H1 (cell line): ENCODE measurements around the gene RALGDS. TPM values are rescaled to one million over a fixed set of nuclear protein-coding genes. Genes with fewer than 3 reads are reported as not detected.

Source experiments
- BCL11A ChIP-seq, 2 experiments: IDR thresholded peaks; one replicate each; pipeline ENCODE4 v1.6.1; 2011; ENCODE audit warnings: low read depth in 2 of 2, low read length in 2 of 2, mild to moderate bottlenecking in 2 of 2
- CHD1 ChIP-seq: IDR thresholded peaks from 2 replicates; pipeline ENCODE4 v1.6.1; 2012; ENCODE audit warnings: low read depth, low read length, improper control_type of control experiment
- CTBP2 ChIP-seq: IDR thresholded peaks from 2 replicates; pipeline ENCODE4 v1.7.0; 2011; ENCODE audit warnings: borderline replicate concordance, mild to moderate bottlenecking, moderate library complexity, mixed read lengths, low read length; ENCODE audit not compliant: insufficient read depth, insufficient read length
- POLR2A ChIP-seq, 2 experiments: IDR thresholded peaks; 1 replicate in 1 of 2; 2 replicates in 1 of 2; pipeline ENCODE4 v1.6.1; 2011; ENCODE audit warnings: low read depth in 2 of 2, low read length in 2 of 2, mild to moderate bottlenecking in 2 of 2; ENCODE audit errors: control extremely low read depth in 1 of 2
- POLR2AphosphoS5 ChIP-seq: IDR thresholded peaks from 2 replicates; pipeline ENCODE4 v1.6.1; 2011; ENCODE audit warnings: low read depth, low read length
- RNF2 ChIP-seq: fragments of 200-900, 300-1000 bp; sonication (generic); IDR thresholded peaks from 2 replicates; pipeline ENCODE4 v1.7.1; 2016; ENCODE audit warnings: borderline replicate concordance, low read depth, mild to moderate bottlenecking, antibody characterized with exemption, low read length; ENCODE audit not compliant: poor library complexity, severe bottlenecking; ENCODE audit errors: missing control alignments
- RXRA ChIP-seq: IDR thresholded peaks from 2 replicates; pipeline ENCODE4 v1.6.1; 2011; ENCODE audit warnings: low read depth, mild to moderate bottlenecking, low read length, moderate library complexity; ENCODE audit not compliant: insufficient read depth
- SIX5 ChIP-seq: IDR thresholded peaks from 2 replicates; pipeline ENCODE4 v1.6.1; 2011; ENCODE audit warnings: mild to moderate bottlenecking, low read depth, low read length
- TEAD4 ChIP-seq: IDR thresholded peaks from 2 replicates; pipeline ENCODE4 v1.6.1; 2012; ENCODE audit warnings: low read depth, low read length, inconsistent platforms, mixed read lengths
- YY1 ChIP-seq: IDR thresholded peaks from 2 replicates; pipeline ENCODE4 v1.6.1; 2011; ENCODE audit warnings: low read depth, mild to moderate bottlenecking, low read length
- polyA plus RNA-seq, 7 experiments: library from polyadenylated mRNA; depleted of rRNA in 3 of 7; stranded (reverse) in 5 of 7; unstranded in 2 of 7; fragments of >200 nt in 5 of 7; fragments of 200-250 nt in 2 of 7; gene quantifications; 1 replicate in 5 of 7; 2 replicates in 1 of 7; 4 replicates in 1 of 7; pipeline versions ENCODE4 v1.2.1 to v1.2.3, GENCODE V29; 2011 to 2013; ENCODE audit warnings: missing spikeins in 2 of 7, mixed read lengths in 2 of 7
- total RNA-seq: library from RNA; stranded (reverse); fragmentation: NEBNext Ultra II Directional; extraction: Animal tissue kit (Norgen Biotek cat#: 25700); gene quantifications from 2 replicates; pipeline ENCODE4 v1.2.1, GENCODE V29; 2021
- TF ChIP-seq, protein P1 (sequence below): IDR thresholded peaks from 2 replicates; pipeline ENCODE4 v1.6.1; 2012; ENCODE audit warnings: inconsistent platforms

RALGDS gene
- total and polyA plus RNA-seq, 2 of the 8 experiments (the other 6 are each of a cell fraction or from before 2014, with no cell fraction given), result 14.5 to 25.5 TPM

DNA sequence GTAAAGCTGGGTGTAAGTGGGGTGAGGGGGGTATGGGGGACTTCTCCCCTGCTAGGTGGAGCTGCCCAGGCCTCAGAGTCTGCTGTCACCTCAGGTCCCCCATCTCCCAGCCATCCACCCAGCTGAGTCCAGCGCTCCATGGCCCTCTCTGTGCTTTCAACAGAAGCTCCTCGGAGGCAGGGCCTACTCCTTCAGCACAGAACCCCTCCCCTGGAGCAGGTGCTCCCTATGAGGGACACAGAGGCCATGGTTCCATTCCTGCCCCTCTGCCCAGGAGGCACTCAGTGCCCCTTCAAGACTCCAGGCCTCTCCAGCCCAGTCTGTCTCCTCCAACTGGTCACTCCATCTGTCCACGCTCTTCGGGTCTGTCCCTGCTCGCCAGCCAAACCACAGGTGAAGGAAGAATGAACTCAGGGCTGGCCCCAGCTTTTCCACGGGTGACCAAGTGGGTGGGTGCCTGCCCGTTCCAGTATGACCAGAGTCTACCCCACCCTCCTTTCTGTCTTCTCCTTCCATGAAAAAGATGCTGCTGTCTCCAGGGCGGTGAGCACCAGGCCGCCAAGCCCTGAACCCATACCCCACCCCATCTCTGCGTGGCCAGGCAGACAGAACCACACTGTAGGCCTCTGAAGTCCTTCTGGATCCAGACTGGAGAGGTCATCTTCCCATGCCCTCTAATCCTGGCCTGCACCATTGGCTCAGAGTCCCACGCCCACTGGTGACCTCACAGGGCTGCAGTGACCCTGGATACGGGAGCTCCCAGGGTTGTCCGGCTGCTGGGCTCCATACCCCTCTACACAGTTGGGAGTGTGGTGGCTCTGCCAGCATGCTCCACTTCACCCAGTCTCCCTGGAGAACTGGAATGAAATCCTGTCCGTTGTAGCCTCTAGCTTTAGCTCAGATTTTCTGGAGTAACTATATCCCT lies 30.8 kb upstream of the RALGDS start (continued):
- no peak for TF ChIP-seq POLR2AphosphoS5
- no peak for TF ChIP-seq CTBP2
- TF ChIP-seq RXRA, result no peak
- TF ChIP-seq CHD1, result no peak
- no peak for TF ChIP-seq YY1
- TF ChIP-seq TEAD4, result no peak
- TF ChIP-seq RNF2, result no peak
- no peak for TF ChIP-seq POLR2A (IDR thresholded peaks at IDR 0.05; ENCODE audit: control extremely low read depth in 1 of 2, low read depth in 2 of 2, low read length in 2 of 2)
- TF ChIP-seq, protein P1, sequence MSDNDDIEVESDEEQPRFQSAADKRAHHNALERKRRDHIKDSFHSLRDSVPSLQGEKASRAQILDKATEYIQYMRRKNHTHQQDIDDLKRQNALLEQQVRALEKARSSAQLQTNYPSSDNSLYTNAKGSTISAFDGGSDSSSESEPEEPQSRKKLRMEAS, result no peak
- no peak for TF ChIP-seq SIX5
- TF ChIP-seq BCL11A (IDR thresholded peaks at IDR 0.05; ENCODE audit: low read depth in 2 of 2, low read length in 2 of 2), result no peak
